ENCODE results near the gene SLC44A1.

SLC44A1 gene

DNA sequence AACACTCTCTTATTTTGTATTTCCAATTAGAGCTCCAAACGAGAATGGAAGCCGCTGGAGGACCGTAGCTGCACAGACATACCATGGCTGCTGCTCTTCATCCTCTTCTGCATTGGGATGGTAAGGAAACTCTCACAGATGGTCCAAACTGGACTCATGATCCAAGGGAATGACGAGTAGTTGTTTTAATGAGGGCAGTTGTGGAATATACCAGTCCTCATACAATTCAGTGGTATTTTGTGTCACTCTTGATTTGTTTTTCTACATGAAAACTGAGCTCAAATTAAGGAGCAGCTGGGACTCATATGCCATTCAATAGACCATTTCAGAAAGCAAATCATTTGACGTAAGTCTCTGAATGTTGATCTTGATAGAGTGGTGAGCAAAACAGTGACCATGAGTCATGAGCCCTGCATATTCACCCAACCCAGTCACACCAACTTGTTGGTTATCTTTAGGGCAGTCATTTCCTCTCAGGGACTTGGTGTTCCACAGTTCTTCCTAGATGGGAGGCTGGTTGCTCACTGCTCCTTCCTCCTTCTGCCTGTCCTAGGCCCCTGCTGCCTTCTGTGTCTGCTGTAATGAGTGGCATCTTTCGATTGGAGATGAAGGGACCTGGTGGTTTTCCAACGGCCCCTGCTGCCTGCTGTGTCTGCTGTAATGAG lies 54.9 kb downstream of the SLC44A1 start:
- peak; percentile 39 to 46 for DNase-seq (ENCODE audit: low read depth in 2 of 2)

GRCh38 chr9:105302728-105303127 lies 58.3 kb downstream of the SLC44A1 start:
- no peak for DNase-seq (ENCODE audit: low read depth in 2 of 2)

GRCh38 chr9:105305856-105306255 lies 61.4 kb downstream of the SLC44A1 start:
- no peak for DNase-seq (ENCODE audit: low read depth in 2 of 2)

DNA sequence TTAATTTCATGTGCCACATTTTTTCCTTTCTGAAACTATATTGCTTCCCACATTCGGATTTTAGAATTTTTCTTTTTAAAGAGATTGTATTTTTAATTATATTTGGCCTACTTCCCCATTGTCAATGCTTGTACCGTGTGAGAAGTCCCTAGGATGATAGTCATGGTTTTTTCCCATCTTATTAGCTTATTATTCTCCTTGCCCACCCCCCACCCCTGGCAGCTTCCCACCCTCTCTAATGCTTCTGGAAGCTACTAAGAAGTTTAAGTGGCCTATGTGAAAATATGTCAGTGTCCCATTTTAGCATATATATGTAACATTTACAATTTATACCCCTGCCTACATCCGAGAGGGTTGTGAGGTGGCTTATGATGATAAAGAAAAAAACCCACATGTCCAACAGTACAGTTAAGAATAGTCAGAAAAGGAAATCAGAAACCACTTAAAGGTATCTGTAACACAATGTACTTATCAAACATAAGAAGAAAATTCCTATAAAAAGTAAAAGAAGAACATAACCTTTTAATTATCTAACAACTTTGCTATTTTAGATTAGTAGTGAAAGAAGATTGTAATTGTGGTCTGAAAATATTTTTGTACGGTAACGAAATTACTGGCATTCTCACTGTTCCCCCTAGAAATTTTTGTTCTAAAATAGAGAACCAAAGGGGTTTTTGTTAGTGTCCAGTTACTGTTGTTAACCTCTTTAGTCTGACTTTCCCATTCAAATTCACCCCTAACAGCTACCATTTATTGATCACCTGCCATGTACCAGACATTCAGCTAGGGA lies 62.1 kb downstream of the SLC44A1 start:
- DNase-seq (ENCODE audit: low read depth in 2 of 2): no peak

- DNase-seq (ENCODE audit: low read depth in 2 of 2): no peak
These were observed 63.2 kb downstream of the SLC44A1 start for GRCh38 chr9:105307591-105308130.

DNA sequence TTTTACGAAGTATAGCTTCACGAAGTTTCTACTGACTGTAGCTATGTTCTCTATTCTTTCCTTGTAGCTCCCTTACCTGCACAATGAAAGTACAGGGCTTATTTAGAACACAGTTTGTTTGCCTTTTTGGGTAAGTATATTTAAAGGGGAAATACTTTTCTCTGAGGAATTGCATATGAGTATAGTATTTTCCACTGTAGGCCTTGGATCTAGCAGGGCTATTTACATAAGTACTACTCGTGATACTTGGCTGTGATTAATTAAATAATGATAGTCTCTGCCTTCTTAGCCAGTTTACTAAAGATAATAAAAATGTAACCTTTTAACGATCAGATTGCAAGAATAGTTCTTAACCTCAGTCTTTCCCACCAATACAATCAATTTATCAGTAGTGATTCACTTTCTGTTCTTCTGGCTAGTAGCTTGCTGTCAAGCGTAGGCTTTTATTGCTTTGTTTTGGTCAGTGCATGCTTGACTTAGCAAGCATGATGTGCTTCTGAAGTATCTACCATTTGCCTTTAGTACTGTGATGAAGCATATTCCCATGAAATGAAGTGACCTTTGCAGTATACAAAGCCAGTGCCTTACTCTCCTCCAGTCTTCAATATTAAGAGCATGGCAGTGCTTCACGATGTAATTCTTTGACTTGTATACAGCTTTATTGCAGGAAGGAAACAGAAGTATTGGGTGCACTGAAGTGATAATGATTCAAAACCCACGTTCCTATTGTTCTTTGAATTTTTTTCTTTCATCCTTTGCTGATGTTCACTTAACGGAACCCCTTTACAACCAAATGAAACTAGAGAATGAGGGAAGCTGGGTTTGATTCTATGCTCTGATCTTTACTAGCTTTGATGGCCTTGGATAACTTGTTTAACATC lies 64.2 kb downstream of the SLC44A1 start:
- no peak for DNase-seq (ENCODE audit: low read depth in 2 of 2)

- no peak for DNase-seq (ENCODE audit: low read depth in 2 of 2)
These were observed 65.1 kb downstream of the SLC44A1 start for GRCh38 chr9:105309531-105309931.

DNA sequence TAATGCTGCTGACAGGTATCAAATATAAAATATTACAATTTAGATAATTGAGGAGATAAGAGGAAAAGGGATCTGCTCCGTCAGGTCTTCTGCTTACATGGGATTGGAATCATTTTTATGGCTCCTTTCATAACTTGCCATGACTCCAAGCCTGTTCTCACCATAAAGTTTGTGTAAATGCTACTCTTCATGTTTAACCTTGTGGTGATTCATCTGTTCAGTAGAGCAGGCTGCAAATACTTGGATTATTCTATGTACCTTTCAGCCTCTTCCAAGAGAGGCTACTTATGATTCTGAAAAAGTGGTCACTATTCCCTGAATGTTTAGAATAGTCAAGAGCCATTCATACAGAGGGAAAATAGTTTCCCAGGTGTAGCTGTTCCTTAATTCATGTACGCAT lies 66.9 kb downstream of the SLC44A1 start:
- no peak for DNase-seq (ENCODE audit: low read depth in 2 of 2)

DNA sequence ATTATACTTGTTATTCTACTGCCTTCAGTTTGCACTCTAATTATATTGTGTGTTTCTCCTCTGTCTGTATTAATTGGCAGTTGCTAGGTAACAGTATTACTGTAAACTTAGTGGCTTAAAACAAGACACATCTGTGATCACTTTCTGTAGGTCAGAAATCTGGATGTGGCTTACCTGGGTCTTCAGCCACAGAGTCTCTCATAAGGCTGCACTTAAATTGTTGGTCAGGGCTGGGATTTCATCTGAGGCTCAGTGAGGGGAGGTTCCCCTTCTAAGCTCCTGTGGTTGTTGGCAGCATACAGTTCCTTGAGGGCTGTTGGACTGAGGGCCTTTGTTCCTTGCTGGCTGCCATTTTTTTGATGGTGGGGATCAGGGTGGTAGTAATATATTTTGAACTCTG lies 68.8 kb downstream of the SLC44A1 start:
- DNase-seq (ENCODE audit: low read depth in 2 of 2): no peak

- DNase-seq (ENCODE audit: low read depth in 2 of 2): no peak
These were observed 72.3 kb downstream of the SLC44A1 start for GRCh38 chr9:105316703-105317102.

- no peak for DNase-seq (ENCODE audit: low read depth in 2 of 2)
These were observed 74.3 kb downstream of the SLC44A1 start for GRCh38 chr9:105318729-105319191.

DNA sequence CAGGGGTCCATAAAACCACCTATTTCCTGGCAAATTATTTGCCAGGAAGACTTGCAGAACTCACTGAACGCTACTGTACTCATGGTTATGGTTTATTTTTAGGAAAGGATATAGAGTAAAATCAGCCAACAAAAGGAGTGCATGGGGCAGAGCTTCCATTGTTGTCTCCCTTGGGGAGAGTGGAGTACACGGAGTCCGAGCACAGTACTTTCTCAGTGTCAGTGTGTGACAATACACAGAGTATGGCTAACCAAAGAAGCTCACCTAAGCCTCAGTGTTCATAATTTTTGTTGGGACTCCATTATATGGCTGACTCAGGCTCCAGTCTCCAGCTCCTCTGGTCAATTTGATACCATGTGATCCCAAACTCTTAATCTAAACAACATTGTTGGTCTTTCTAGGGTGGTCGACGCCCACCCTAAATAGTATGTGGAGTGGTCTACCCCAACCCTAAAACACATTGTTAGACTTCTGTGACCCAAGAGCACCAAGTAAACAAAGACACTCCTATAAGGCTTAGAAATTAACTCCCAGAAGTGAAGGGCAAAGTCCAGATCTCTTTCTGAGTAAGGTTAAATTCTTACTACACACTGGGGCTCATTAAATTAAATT lies 74.9 kb downstream of the SLC44A1 start:
- DNase-seq (ENCODE audit: low read depth in 2 of 2): no peak

GRCh38 chr9:105320568-105320967 lies 76.1 kb downstream of the SLC44A1 start:
- no peak for DNase-seq (ENCODE audit: low read depth in 2 of 2)

DNA sequence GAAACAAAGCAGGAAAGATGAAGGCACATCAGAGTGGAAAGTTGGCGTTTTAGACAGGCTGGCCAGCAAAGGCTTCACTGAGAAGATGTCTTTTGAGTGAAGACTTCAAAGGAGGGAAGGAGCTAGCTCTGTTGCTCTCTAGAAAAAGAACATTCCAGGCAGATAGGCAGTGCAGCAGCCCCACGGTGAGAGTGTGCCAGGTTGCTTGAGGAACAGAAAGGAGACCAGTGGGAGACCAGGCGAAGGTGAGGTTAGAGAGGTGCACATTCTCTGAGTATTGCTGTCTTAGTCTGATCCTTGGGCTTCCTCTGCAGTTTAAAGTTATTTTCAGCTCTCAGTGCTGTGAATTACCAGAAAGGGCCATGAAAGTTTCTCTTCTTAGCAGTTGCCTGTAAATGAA lies 83.8 kb downstream of the SLC44A1 start:
- no peak for DNase-seq (ENCODE audit: low read depth in 2 of 2)

DNA sequence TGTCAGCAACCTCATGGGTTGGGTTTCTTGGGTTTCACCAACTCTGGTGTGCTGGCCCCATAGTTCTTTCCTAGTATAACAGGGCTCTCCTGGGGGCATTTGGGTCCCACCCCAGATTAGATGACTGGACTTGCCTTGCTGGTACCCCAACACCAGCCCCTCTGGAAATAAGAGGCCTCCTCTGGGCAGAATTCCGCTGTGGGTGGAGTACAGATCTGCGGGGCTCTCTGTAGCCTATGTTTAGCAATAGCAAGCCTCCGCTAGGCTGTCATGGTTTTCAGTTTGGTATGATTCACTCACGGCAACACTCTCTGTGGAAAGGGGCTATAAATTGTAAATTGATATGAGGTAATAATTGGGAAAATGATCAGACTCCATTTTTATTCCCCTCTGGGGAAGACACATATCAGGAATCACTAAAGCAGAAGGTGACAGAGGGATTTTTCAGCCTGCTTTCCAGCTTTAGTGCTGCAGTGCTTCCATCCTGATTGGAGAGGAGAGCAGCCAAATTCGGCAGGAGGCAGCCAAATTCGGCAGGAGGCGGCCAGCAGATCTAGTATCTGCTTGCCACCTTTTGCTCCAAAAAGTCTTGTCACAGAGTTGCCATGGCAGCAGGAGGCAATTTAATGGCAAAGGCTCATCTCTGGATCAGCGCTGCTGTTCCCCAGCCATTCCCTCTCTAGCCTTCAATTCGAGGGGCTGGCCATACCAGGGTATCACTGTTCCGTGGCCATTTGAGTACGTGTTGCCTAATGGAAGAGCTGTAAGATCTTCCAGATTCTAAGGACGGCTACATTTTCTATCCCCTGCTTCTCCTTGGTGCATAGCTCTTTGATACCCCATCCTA lies 84.6 kb downstream of the SLC44A1 start:
- DNase-seq (ENCODE audit: low read depth in 2 of 2): no peak

DNA sequence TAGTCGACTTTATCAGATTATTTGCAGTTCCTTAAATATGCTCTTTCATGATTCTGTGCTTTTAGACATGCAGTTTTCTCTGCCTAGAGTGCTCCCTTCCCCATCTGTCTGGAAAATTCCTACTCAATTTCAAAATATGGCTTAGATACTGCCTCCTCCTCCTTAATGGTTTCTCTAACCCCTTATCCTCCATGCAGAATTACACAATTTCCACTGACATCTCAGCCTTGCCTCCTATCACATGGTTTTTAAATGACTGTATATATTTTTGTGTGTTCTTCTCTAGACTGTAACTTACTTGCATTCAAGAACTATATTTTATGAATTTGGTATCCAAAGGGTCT lies 85.2 kb downstream of the SLC44A1 start:
- no peak for DNase-seq (ENCODE audit: low read depth in 2 of 2)

- DNase-seq (ENCODE audit: low read depth in 2 of 2): no peak
These were observed 85.8 kb downstream of the SLC44A1 start for GRCh38 chr9:105330201-105330600.

GRCh38 chr9:105330755-105331154 lies 86.3 kb downstream of the SLC44A1 start:
- no peak for DNase-seq (ENCODE audit: low read depth in 2 of 2)

DNA sequence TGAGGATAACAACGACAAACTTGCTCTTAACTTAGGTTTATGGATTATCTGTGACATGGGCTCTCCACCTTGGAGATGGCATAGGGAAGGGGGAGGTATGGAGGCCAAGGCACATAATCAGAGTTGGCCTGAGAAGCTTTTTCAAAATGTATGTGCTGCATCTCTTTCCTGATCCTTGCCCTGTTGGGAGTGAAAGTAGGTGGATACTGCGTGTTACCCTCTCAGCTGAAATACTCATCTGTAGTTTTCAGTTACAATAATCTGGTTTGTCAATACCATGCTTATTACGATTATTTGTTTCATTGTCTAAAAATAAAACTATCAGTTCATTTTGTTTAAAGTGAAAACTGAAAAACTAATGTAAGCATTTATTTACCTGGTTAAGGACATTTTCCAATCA lies 86.7 kb downstream of the SLC44A1 start:
- no peak for DNase-seq (ENCODE audit: low read depth in 2 of 2)

DNA sequence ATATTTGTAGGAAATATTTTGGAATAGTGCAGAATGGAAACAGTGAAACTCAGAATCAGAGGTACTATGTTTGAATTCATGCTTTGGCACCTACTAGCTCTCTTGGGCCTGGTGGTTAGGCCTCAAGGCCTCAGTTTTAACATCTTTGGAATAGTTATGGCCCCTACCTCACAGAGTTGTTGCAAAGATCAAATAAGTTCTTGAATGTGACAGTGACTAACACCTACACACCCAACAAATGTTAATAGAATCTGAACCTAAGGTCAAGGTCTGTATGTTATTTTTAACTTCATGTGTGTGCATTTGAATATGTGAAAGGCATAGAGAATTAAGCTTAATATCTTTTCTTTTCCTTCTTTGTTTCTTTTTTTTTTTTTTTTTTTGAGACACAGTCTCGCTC lies 87.3 kb downstream of the SLC44A1 start:
- no peak for DNase-seq (ENCODE audit: low read depth in 2 of 2)

DNA sequence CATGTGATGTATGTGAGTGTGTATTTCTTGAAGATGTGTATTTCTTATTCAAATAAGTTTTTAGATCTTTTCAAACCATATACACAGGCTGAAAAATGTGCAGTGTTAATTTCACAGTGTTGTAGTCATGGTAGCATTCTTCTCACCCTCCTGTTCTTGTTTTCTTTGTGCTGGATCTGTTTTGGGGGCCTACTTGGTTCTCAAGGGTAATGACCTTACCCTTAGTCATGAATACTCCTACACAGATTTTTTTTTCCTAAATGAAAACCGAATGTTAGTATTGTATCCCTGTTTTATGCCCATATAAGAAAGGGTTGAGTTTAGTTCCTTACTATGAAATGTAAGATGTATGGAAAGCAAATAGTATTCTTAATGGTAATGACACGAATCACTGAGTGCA lies 88.0 kb downstream of the SLC44A1 start:
- DNase-seq (ENCODE audit: low read depth in 2 of 2): peak; percentile 17 to 21

All from fibroblast of skin of left quadriceps (primary cell).